Body of pancreas (tissue), 4 donors: ENCODE results near the gene RHBDD2.

Experiments used
- CTCF ChIP-seq, 7 experiments: fragments of 450-650 bp in 4 of 7; fragments of 200-600 bp in 3 of 7; sonication (generic) in 3 of 7; IDR thresholded peaks; one replicate each; pipeline ENCODE4 v1.5.1; 2016 to 2019; ENCODE audit warnings: antibody characterized with exemption in 7 of 7
- POLR2A ChIP-seq, 3 donors: fragments of 450-650 bp; IDR thresholded peaks; one replicate each; pipeline ENCODE4 v1.6.1; 2016; ENCODE audit warnings: antibody characterized with exemption in 3 of 3, mild to moderate bottlenecking in 2 of 3

GRCh38 chr7:75906991-75907667 lies 28.3 kb downstream of the RHBDD2 start:
- TF ChIP-seq CTCF (IDR thresholded peaks at IDR 0.05) (no peak), POLR2A (IDR thresholded peaks at IDR 0.05) (no peak)
